Bone marrow (tissue), 2 donors: ENCODE results near the gene CHCHD3.

Experiments
- DNase-seq, 2 donors: peaks; one replicate each; lab custom pipeline; 2025; lab: John Stamatoyannopoulos, UW

CHCHD3 gene

DNA sequence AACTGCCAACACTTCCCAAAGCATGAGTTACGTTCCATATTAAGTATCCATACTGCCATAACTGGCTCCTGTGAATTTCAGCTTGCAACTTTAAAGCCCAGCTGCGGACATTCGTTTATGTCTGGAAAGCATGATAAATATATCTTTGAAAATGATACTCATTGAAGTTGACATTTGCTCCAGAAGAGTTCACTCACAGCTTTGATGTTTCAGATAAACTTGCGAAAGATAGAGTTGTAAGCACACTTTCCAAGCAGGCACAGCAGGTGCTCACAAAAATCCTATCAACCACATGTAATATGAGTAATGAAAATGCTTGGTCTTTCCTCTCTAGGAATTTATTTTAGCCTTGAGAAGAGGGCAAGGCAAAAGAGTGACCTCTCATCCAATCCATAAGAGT is 4.5 kb downstream of the CHCHD3 start:
- no peak for DNase-seq

DNA sequence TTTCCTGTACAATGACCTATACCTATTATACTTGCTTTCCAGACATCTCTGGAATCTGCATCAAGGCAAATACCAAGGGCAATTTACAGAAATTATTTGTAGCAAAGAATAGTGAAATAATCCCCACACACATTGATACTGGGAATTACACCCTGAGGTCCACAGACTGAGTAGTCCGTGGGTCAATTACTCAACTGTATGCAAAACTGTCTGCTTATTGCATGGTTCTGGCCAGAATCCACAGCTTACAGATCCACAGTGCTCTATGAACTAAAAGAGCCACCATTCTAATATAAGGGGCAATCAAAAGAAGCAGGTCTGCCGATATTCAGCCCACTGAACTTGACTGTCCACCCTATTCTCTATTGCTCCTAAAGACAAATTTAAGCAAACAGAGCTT is 5.7 kb downstream of the CHCHD3 start:
- DNase-seq = no peak

DNA sequence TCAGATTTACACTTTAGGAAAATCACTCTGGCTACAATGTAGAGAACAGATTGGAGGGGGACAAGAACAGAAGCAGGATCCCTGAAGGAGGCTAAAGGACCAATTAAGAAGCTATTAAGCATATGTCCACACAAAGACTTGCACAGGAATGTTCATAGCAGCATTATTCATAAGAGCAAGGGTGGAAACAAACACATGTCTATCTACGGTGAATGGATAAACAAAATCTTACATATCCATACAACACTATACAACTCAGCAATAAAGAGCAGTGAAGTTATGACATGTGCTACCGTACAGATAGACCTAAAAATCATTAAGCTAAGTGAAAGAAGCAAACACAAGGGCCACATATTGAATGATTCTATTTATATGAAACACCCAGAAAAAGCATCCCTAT is 10.4 kb downstream of the CHCHD3 start:
- DNase-seq = no peak

- no peak for DNase-seq
Measured at GRCh38 chr7:133070562-133070961, 11.3 kb downstream of the CHCHD3 start.

- no peak for DNase-seq
Measured at GRCh38 chr7:133065301-133065700, 16.6 kb downstream of the CHCHD3 start.

DNA sequence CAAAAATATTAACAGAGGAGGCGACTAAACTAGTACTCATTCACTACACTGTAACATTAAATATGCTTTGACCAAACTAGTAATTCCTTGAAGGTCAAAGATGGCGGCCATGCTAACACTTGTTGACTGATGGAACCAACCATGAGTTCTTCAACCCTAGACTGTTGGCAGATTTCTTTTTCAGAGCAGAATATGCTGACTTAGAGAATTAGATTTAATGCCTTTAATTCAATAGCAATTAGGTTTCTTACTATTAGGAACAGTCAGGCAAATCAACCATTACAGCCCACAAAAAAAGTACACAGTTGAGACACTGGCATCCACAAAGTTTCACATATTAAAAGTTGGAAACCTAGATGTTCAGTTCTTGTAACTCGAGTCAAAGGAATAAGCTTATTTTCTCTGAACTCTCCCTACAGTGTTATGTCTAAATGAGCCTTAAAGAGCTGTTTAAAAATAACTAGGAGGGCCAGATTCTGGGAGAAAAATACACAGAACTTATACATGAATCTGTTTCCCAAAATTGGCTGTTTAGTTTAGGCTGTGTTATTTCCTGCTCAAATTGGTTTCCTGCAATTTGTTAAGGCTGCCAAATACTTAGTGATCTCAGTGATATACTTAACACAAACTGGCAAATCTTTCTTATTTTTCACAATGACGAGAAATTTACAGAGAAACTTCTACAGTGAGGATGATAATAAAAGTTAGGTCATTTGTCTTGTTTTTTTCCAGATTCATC is 17.6 kb downstream of the CHCHD3 start:
- DNase-seq = no peak

- DNase-seq = no peak
Measured at GRCh38 chr7:133061792-133062191, 20.1 kb downstream of the CHCHD3 start.

- no peak for DNase-seq
Measured at GRCh38 chr7:133061357-133061756, 20.5 kb downstream of the CHCHD3 start.

GRCh38 chr7:133060004-133060403 is 21.9 kb downstream of the CHCHD3 start:
- DNase-seq = no peak

- no peak for DNase-seq
Measured at GRCh38 chr7:133059263-133059662, 22.6 kb downstream of the CHCHD3 start.

DNA sequence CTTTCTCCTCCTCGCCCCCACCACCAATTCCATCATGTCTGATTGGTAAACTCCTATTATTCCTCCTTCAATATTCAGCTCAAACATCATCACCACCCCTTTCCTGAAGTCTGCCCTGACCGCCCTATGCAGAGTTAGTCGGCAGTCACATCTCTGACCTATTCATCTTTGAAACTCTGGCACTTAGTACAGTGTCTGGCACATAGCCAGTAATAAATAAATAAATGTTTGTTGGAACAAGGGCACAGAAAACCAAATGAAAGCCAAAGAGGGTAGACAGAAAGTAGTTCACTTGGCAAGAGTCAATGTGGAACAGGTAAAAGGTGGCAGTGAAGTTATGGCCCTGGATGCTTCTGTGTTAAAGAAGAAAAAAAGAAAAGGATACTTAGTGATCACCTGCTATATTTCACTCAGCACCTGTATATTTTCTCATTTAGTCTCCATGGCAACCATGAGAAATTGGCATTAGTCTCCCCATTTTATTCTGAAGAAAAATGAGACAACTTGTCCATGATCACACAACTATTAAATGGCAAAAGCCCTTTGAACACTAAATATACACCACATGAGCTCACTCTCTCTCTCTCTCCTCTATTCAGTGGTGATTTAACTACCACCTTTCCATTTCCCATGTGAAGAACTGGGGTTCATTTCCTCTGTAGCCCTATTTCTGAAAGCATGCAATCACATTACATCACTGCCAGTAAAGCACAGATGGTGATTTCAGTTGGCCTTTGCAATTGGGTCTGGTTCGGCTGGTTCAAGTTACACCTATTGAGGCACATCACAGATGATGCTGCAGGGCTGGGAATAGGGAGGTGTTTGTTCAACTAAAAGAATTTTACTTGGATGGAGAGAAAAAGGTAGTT is 25.3 kb downstream of the CHCHD3 start:
- no peak for DNase-seq

DNA sequence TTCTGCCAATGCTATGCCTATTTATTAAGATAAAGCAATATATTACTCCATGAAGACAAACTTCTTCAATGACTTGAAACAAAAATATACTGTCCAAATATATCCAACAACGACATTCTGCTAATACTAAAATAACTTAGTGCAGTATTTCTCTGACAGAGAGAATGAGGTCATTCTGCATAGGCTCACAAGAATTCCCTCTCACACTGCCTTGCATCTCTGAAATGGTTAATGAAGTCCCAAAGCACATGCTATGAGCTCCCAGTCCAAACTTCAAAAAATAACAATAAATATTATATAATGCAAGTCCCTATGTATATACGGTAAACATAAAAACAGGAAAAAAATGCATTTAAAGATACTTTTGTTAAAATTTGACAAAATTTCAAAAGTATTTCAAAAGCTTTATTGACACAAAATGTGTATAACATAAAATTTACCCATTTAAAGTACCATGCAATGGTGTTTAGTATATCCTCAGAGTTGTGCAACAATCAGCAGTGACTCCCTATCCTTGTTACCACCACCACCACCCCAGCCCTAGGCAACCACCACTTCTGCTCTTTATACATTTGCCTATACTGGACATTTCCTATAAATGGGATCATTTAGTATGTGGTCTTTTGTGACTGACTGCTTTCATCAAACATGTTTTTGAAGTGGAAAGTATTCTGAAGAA is 27.6 kb downstream of the CHCHD3 start:
- no peak for DNase-seq

DNA sequence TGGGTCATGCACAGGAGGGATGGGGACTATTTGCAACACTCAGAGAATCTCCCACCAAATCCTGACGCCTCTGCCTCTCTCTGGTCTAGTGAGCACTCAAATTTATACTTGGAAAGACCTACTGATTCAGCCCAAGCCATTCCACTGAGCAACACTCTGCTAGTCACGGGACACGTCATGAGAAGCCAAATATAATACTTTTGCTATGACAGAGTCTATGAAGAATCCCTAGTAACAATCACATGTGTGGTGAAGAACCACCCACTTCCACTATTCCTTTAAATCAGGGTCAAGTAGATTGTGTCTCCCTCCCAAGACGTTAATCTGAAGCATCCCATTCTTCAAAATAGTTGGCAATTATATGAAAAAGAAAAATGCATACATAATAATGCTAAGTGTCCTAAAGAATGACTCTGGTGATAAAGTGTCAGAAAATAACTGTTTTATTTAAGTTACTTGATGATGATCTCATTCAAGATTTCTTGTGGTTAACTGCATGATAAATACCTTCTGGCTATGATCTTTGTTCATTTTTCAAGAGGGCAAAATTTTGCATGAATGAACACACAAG is 28.5 kb downstream of the CHCHD3 start:
- no peak for DNase-seq

GRCh38 chr7:133052826-133053225 is 29.1 kb downstream of the CHCHD3 start:
- DNase-seq = no peak

- DNase-seq = no peak
Measured at GRCh38 chr7:133052401-133052756, 29.5 kb downstream of the CHCHD3 start.

DNA sequence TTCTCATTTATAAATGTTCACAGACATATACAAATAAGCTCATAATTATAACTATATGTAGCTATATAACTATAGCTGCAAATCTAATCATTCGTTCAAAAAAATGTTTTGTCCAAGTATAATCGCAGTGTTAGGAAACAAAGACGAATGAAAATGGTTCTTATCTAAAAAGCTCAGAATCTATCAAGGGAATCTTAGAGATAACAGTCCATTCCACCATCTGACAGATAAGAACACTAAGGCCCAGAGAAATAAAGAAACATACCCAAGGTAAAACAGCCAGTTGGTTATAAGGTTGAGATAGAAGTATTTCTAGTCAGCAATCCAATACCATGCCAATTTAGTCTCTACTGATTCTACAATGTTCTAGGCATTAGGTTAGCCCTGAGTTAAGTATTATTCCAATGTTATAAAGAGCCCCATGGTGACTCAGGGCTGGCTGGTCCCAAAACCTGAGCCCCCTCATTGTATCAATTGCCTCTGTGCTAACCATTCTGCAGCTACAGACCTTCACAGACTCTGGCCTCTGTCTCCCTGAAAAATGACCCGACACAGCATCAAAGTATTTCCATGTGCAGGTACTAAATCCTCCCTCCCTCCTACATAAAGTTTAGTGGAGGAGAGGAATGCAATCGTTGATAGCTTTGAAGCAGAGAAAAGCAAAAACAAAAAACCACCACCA is 30.0 kb downstream of the CHCHD3 start:
- no peak for DNase-seq

DNA sequence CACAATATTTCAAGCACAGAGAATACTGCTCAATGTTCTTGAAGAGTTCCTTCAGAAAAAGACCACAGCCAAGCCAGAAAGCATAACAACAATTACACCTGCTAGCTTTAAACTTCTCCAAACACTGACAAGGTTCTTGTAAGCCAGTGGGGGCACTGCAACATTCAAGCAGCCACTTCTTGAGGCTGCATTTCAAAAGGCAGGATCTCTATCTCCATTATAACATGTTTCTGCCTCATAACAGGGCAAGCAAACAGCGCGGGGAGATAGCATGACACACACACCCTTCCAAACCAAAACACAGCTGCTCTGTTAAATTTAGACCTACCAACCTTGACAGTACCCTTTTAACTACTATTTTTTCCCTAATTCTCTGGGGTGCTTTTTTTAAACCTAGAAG is 30.8 kb downstream of the CHCHD3 start:
- peak in 1 of 2 donors; percentile 15 for DNase-seq

DNA sequence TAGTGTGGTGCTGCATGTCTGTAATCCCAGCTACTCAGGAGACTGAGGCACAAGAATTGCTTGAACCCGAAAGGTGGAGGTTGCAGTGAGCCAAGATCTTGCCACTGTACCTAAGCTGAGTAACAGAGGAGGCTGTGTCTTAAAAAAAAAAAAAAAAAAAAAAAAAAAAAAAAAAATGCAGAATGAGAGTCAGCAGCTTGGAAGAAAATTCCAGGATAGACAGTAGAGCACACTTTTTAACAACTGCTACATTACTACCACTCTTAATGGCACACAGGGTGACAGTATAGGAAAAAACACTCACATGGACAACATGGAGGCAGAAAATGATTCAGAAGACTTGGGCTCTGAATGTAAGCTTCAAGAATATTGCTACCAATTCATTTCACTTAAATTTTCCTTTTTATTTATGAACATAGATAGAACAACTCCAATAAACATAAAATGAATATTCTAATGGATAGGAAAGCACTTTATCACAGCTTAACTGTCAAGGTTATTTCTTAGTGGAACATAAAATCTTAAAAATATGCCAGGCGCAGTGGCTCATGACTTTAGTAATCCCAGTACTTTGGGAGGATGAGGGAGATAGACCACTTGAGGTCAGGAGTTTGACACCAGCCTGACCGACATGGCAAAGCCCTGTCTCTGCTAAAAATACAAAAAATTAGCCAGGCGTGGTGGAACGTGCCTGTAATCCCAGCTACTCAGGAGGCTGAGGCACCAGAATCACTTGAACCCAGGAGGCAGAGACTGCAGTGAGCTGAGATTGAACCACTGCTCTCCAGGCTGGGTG is 31.5 kb downstream of the CHCHD3 start:
- no peak for DNase-seq

- DNase-seq = no peak
Measured at GRCh38 chr7:133048589-133048988, 33.3 kb downstream of the CHCHD3 start.

DNA sequence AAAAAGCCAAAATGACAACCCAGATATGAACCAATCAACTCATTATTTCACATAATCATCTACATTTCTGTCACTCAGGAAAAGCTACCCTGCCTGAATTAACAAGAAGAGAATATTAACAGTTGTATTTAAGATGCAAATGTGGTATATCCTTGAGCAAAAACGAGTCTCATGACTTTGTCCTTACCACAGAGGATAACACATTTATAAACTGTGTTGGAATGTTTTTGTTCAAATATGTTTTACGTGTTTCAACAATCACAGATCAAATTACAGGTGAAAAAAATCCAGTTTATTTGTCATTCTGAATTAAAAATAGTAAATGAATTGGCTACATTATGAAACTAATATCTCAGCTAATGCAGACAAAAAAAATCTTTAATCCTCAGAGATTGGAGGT is 34.6 kb downstream of the CHCHD3 start:
- no peak for DNase-seq
